A172 (cell line): ENCODE measurements around the gene NUS1. TPM values are rescaled to one million over a fixed set of nuclear protein-coding genes. Genes with fewer than 3 reads are reported as not detected.
"Not testable (repeated sequence)": the region's sequence is repeated elsewhere in the genome, so short reads cannot be mapped to it uniquely, and the experiment has no call there.

Experiments used
- DNase-seq: peaks from one replicate; pipeline ENCODE4 v3.0.0-alpha.2; 2015; ENCODE audit warnings: low spot score
- total RNA-seq: library from RNA; depleted of rRNA; stranded (reverse); fragments of >200 nt; shearing (Covaris generic); gene quantifications from 2 replicates; pipeline ENCODE4 v1.2.3, GENCODE V29; 2014; rRNA removed

The NUS1 gene
- total RNA-seq, 1 experiment from 2014 or later: 13.1 TPM

- DNase-seq: no peak
These were observed 36.1 kb downstream of the NUS1 start for GRCh38 chr6:117711369-117711768.

- no peak for DNase-seq
These were observed 43.6 kb downstream of the NUS1 start for GRCh38 chr6:117718895-117719294.

- DNase-seq: not testable (repeated sequence)
These were observed 46.3 kb downstream of the NUS1 start for GRCh38 chr6:117721520-117721919.

GRCh38 chr6:117728626-117729025 lies 53.4 kb downstream of the NUS1 start:
- DNase-seq: no peak

- no peak for DNase-seq
These were observed 54.3 kb downstream of the NUS1 start for GRCh38 chr6:117729613-117730012.

GRCh38 chr6:117733341-117733740 lies 58.1 kb downstream of the NUS1 start:
- DNase-seq: peak; percentile 22

GRCh38 chr6:117739869-117740268 lies 64.6 kb downstream of the NUS1 start:
- no peak for DNase-seq

GRCh38 chr6:117740605-117741004 lies 65.3 kb downstream of the NUS1 start:
- DNase-seq: no peak

- DNase-seq: not testable (repeated sequence)
These were observed 75.4 kb downstream of the NUS1 start for GRCh38 chr6:117750675-117751074.

Other genes with a start within 250 kb of the NUS1 start
- 0.31 and 0.47 TPM in 2 replicates for gene ROS1, start 249.5 kb upstream of the NUS1 start, total RNA-seq
- gene DCBLD1, start 192.8 kb upstream of the NUS1 start, total RNA-seq: 29.6 and 71.1 TPM in 2 replicates
- gene GOPC, start 73.0 kb upstream of the NUS1 start, total RNA-seq: 31.6 and 41.6 TPM in 2 replicates
- not detected in 2 replicates for gene SLC35F1, start 231.8 kb downstream of the NUS1 start, total RNA-seq